GM18498 (cell line): ENCODE data around the gene KCTD15.

Experiments used
- ATAC-seq: cut with Tn5 transposase; IDR thresholded peaks from one replicate; pipeline ENCODE4 v1.9.1; 2021; ENCODE audit warnings: mild to moderate bottlenecking, moderate library complexity; ENCODE audit not compliant: unreplicated experiment

Gene KCTD15

DNA sequence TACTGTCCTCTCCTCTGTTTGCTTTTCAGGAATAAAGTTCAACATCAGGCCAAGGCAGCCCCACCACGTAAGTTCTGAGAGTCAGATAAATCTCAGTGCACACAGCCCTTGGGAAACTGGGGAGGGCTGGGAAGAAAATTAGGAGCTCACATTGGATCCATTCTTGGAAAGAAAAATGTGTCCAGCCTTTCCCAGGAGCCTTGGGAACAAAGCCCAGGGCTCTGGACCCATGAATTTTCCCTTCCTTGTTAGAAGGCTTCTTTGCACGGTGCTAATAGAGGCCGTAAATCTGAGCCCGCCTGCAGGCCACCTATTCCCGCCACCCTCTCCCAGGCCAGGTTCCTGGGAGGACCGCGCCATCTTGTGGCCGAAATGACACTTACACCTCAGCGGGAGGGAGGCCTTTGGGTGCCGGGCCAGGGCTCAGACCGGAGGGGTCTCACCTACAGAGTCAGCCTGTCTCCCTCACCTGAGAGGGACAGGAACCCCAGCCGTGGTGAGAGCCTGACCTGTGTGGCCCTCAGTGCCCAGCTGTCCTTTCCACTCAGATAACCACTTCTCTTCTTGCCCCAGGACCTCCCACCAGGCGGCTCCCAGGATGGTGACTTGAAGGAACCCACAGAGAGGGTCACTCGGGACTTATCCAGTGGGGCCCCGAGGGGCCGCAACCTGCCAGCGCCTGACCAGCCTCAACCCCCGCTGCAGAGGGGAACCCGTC, 25.1 kb upstream of the KCTD15 start:
- ATAC-seq, result peak; percentile 57

DNA sequence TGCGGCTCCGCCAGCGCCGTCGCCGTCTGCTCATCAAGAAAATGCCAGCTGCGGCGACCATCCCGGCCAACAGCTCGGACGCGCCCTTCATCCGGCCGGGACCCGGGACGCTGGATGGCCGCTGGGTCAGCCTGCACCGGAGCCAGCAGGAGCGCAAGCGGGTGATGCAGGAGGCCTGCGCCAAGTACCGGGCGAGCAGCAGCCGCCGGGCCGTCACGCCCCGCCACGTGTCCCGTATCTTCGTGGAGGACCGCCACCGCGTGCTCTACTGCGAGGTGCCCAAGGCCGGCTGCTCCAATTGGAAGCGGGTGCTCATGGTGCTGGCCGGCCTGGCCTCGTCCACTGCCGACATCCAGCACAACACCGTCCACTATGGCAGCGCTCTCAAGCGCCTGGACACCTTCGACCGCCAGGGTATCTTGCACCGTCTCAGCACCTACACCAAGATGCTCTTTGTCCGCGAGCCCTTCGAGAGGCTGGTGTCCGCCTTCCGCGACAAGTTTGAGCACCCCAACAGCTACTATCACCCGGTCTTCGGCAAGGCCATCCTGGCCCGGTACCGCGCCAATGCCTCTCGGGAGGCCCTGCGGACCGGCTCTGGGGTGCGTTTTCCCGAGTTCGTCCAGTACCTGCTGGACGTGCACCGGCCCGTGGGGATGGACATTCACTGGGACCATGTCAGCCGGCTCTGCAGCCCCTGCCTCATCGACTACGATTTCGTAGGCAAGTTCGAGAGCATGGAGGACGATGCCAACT, 24.4 kb upstream of the KCTD15 start:
- ATAC-seq, result no peak

DNA sequence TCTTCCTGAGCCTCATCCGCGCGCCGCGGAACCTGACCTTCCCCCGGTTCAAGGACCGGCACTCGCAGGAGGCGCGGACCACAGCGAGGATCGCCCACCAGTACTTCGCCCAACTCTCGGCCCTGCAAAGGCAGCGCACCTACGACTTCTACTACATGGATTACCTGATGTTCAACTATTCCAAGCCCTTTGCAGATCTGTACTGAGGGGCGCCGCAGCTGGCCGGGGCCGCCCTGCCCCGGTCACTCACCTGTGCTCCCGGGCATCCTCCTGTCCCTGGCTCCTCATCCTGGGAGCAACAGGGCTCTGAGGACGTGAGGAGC, 23.9 kb upstream of the KCTD15 start:
- ATAC-seq, result no peak

DNA sequence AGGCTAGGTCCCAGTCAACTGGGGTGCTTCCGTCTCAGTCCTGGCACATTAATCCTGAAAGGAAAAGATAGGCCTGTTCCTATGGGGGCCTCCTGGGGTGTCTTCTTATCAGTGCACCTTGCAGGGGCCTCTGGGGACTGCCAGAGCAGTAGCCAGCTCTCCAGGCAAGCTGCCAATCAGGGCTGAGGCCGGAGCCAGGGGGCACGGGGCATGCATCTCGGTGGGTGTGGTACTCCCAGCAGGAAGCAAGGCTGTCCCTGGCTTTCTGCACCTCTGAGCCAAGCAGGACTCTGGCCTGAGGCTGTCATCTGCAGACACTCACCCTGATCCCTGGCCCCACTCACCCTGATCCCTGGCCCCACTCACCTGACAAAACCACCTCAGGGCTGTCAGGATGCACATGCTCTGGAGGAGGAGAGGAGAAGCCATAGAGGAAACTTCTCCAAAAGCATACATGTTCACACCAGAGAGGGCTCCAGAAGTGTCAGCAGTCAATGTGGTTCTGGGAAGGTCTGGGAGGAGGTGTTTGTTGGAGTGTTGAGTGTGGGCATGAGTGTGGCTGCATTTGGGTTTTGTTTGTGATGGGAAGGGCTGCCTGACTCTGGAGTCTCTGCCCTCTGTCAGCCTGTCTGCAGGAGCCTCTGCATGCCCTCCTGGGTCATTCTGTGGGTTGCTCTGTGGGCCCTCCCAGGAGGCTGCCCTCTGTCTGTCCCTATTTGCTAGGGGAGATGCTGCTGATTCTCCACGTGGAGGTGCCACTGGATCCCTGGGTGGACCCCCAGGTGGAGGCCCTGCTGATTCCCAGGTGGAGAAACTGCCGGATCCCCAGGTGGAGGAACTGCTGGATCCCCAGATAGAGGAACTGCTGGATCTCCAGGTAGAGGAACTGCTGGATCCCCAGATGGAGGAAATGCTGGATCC, 22.7 kb upstream of the KCTD15 start:
- ATAC-seq, result no peak

DNA sequence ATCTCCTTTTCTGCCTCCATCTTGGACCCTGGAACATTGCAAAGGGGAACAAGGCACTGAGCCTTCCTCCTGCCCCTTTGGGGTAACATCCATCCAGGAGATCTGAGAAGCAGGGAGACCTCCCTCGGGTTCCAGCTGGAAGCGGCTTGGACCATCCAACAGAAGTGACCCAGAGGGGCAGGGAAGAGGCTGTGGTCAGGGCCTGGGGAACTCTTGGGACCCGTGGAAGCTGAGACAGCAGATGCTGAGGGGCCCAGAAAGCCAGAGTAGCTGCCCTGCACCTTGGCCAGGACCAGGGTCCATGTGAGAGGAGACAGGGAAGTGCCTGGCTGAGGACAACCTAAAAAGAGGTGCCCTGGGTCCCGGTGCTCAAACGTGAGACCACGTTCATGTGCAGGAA, 21.9 kb upstream of the KCTD15 start:
- no peak for ATAC-seq

DNA sequence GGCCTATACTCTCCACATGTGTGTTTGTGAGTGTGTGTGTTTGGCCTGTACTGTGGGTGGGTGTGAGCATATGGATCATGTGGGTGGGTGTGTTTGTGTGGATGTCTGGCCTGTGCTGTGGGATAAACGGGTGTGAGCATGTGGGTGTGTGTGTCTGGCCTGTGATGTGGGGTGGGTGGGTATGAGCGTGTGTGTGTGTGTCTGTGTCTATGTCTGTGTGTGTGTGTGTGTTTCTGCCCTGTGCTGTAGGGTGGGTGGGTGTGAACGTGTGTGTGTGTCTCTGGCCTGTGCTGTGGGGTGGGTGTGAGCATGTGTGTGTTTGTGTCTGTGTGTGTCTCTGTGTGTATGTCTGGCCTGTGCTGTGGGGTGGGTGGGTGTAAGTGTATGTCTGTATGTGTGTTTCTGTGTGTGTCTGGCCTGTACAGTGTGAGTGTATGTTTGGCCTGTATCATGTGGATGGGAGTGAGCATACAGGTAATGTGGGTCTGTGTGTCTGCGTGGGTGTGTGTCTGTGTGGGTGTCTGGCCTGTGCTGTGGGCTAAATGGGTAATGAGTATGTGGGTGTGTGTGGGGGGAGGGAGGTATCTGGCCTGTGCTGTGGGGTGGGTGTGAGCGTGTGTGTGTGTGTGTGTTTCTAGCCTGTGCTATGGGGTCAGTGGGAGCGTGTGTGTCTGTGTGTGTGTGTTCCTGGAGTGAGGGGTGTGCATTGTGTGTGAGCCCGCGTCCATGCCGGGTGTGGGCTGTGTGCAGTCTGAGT, 20.8 kb upstream of the KCTD15 start:
- no peak for ATAC-seq

DNA sequence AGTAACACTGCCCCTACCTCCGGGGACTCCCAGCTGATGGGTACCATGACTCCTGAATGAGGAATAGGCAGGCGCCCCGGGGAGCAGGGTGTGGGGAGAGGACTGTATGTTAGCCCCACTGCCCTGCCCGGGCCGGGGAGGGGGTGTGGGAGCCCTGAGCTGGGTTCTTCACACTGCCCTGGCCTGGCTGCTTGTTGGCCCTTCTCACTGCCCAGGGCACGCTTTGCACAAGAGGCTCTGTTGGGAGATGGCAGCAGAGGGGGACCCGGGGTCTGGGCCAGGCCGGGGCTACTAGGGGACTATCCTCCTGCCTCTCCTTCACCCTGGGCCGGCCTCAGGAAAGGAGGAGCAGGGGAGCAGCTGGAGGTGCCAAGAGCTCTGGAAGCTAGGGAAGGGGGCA, 19.3 kb upstream of the KCTD15 start:
- no peak for ATAC-seq

DNA sequence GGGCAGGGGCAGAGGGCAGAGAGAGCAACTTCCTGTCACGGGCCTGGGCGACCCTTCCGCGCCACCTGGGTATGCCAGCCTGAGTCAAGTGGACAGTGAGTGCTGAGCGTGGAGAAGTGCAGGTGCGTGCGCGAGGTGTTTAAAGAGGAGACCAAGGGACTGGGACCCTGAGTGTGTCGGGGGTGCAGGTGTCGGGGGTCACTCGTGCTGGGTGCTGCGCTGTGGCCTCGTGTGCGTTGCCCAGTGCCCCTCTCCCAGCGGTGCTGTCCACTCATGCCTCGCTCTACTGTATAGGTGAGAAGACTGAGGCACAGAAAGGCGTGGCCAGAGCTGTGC, 18.9 kb upstream of the KCTD15 start:
- no peak for ATAC-seq

DNA sequence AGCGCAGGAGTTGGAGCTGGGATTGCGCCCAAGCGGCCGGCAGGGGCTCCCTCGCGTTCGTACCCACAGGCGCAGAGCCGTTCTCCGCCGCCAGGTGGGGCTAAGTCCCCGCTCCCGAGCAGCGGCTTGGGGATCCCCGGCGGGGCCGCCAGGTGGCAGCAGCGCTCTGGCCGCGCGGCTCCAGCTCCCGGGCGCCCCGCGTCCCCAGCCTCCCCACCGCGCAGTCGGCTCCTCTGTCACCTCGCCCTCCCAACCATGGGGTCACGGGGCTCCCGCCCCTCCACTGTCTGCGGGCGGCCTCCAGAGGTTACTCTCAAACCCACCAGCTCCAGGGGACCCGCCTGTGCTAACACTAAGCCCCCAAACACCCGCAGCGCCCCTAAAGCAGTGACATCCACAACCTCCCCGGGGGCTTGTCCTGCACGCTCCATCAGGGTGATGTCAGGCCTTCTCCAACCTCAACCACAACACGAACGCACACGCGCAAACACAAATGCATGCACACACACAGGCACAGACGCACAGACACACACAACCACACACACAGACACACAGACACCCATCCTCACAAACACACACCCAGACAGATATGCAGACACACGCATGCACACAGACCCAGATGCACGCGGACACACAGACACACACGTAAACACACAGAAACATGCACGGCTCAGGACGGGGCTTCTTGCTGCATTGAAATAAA, 18.4 kb upstream of the KCTD15 start:
- ATAC-seq, result peak; percentile 79

DNA sequence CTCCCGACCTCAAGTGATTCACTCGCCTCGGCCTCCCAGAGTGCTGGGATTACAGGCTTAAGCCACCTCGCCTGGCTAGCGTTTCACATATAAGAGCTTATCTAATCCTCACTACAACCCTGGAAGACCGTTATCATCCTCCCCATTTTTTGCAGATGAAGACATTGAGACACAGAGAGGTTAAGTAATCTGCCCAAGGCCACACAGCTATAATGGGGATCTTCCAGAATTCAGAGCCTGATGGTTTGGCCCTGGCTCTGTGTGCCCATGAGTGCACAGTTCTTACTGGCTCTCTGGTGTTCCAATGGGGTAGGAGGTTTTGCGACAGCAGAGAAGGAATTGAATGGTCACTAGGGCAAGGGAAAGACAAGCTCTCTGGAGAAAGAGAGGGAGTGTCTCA, 16.8 kb upstream of the KCTD15 start:
- ATAC-seq, result no peak

DNA sequence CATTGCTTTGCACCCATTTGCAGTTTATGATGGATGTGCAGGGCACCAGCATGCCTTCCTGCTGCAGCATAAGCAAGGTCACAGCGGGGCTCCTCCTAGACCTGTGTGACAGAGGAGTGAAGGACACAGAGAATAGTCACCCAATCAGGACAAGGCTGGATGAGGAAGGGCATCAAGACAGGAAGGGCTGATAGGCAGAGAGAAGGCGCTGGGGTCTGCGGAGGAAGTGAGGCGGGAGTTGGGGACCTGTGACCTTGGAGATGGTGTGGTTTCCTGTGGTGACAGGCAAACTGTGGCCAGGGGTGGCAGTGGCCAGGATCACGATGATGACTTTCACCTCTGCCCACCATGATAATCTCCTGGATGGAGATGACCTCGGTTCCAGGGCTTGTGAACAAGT, 16.4 kb upstream of the KCTD15 start:
- ATAC-seq, result no peak

DNA sequence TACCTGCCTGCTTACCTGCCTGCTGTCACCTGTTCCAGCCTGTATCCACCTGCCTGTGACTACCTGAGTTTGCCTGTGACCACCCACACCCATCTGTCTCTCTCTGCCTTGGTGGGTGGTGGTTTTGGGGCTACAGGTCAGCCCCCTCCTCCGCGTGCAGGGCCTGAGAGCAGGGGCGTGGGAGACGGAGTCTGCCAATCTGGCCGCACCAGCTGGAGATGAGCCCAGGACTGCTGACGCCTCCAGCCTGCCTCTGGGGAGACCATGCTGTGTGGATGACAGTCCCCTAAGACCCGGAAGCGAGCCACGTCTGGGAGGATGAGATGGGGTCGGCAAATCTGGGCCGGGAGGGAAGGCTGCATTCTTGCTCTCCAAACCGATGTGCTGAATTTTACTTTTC, 15.9 kb upstream of the KCTD15 start:
- no peak for ATAC-seq

DNA sequence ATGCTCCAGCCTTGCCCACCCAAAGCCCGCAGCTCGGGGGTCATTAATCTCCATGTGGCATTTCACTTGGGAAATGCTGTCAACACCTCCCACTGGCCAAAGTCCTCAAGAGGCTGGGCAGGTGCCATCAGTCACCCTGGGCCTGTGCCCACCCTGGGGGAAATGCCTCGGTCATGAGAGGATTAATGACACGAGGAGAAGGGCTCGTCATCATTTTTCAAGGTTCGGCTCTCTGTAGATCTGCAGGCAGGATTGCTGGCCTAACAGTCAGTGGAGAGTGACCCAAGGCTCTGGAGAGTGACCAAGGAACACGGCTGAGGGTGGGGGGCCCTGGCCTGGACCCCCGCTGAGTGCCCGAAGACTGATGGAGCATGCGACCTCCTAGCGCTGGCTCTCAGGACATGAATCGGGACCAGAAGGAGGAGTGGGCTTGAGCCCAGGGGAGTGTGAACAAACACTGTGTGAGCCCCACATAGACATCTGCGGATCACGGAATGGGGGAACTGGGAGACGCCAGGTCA, 15.2 kb upstream of the KCTD15 start:
- ATAC-seq, result no peak

DNA sequence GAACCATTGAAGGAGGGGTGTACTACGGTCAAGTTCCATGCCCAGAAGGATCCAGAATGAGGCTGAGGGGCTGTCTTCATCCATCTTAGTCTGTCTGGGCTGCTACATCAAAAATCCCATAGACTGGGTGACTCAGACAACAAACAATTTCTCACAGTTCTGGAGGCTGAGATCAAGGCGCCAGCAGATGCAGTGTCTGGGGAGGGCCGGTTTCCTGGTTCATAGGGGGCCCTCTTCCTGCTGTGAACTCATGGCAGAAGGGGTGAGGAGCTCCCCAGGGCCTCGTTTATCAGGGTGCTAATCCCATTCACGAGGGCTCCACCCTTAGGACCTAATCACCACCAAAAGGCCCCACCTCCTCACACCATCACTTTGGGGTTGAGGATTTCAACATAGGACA, 14.7 kb upstream of the KCTD15 start:
- ATAC-seq, result no peak

DNA sequence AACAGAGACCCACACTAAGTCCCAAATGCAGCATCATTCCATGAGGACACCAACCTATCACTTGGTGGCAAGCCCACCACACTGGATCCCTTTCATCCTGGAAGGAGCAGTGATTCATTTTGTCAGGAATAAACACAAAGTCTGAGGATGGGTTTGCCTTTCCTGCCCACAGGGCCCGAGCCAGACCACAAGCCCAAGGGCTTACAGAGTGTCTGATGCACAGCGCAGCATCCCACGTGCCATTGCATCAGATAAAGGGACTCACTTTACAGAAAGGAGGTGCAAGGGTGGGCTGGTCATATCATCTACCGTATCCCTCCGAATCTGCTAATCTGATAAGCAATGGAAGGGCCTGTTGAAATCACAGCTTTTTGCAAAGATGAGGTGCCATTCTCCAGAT, 12.2 kb upstream of the KCTD15 start:
- ATAC-seq, result no peak

DNA sequence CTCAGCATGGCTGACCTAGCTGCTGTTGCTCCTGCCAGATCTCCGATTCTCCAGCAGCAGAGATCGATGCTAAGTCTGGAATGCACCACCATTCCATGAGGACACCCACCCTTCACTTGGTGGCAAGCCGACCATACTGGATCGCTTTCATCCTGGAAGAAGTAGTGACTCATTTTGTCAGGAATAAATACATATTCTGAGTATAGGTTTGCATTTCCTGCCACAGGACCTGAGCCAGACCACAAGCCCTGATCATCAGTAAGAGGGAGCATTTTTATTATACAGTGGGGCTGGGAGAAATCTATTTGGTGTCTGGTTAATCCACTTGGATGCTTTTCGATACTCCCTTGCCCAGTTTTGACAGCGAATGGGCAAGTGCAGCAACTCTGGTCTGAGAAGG, 10.9 kb upstream of the KCTD15 start:
- ATAC-seq, result no peak

DNA sequence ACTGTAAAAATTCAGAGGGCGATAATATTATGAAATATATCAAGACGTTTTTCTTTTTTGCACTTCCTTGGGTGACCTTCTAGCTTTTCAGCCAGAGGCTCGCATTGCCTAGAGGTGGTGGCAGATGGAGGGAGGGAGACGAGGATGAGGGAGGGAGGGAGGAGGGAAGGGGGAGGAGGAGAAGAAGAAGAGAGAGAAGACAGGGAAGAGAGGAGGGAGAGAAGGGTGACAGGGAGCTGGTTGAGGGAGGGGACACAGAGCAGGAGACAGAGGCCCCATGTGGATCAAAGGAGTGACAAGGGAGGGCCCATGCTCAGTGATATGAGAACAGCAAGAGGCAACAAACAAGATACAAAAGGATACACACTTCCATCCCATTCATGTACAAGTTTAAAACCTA, 8.0 kb upstream of the KCTD15 start:
- ATAC-seq, result no peak

DNA sequence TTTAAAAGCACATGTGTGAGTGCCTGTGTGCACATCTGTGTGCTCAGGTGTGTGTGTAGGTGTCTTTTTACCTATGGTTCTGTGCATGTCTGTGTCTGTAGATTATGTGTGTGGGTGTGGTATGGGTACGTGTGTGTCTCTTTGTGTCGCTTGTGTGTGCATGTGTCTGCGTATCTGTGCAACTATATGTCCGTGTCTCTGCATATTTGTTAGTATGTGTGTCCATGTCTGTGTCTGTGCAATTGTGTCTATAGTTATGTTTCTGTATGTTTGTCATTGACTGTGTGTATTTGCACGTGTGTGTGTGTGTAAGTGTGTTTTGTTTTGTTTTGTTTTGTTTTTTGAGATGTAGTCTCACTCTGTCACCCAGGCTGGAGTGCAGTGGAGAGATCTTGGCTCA, 7.3 kb upstream of the KCTD15 start:
- no peak for ATAC-seq

DNA sequence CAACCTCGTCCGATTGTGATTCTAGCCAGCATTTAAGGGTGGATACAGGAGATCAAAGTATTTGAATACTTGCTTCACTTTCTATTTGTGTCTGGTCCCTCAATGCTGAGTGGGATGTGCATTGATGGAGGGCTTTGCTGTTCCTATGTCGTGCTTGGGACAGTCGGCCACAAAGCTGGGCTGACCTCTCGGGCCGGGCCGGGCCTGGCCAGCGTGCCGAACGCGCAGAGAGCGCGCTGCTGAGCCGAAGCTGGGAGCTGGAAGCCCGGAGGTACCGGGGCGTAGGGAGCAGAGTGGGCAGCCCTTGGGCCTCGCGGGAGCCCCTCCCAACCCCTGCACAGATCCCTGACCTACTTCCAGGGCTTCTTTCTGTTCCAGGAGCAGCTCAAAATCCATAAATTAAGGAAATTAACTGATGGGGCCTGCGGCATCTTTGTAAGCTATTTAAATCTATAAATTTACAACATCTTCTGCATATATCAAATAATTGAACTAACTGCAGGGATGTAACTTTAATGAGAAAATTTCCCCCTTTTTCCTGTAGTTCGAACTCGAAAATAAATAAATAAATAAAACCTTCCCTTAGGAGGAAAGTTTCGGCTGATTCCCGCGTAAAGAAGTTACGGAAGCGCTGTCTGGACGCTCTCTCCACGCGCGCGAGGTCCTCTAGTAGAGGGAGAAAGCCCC, 1.8 kb upstream of the KCTD15 start:
- ATAC-seq, result no peak
